Endodermal cell (in vitro differentiated cells): ENCODE data around the gene SLC25A44. TPM values are rescaled to one million over a fixed set of nuclear protein-coding genes. Genes with fewer than 3 reads are reported as not detected.

ENCODE experiments used
- DNase-seq: peaks from one replicate; pipeline ENCODE4 v3.0.0-alpha.2; 2017
- H3K27ac ChIP-seq: 2 replicates; pipeline ENCODE4 v1.5.1; 2013; ENCODE audit warnings: mild to moderate bottlenecking, low read depth, low read length, moderate library complexity
- H3K27me3 ChIP-seq: 2 replicates; pipeline ENCODE4 v1.6.1; 2013; ENCODE audit warnings: mild to moderate bottlenecking, low read length, moderate library complexity; ENCODE audit not compliant: insufficient read depth, control insufficient read depth, poor library complexity, severe bottlenecking
- H3K36me3 ChIP-seq: 2 replicates; pipeline ENCODE4 v1.7.0; 2013; ENCODE audit warnings: mild to moderate bottlenecking, low read length, moderate library complexity; ENCODE audit not compliant: control insufficient read depth, insufficient read depth
- H3K4me1 ChIP-seq: one replicate; pipeline ENCODE4 v1.7.0; 2013; ENCODE audit warnings: low read length; ENCODE audit not compliant: control insufficient read depth, insufficient read depth
- H3K4me3 ChIP-seq: 2 replicates; pipeline ENCODE4 v1.5.1; 2013; ENCODE audit warnings: mild to moderate bottlenecking, low read length, moderate library complexity
- H3K9ac ChIP-seq: 2 replicates; pipeline ENCODE4 v1.6.1; 2013; ENCODE audit warnings: mild to moderate bottlenecking, low read length, moderate library complexity; ENCODE audit not compliant: poor library complexity, severe bottlenecking; ENCODE audit errors: extremely low read depth
- H3K9me3 ChIP-seq: 2 replicates; pipeline ENCODE4 v1.6.1; 2013; ENCODE audit warnings: mild to moderate bottlenecking, low read length, moderate library complexity; ENCODE audit not compliant: control insufficient read depth
- H3K27ac Mint-ChIP-seq: 2 replicates; pipeline ENCODE4 v1.8.0; 2020; ENCODE audit warnings: mixed read lengths
- H3K27me3 Mint-ChIP-seq: 2 replicates; pipeline ENCODE4 v1.8.0; 2021; ENCODE audit warnings: mild to moderate bottlenecking, mixed read lengths; ENCODE audit not compliant: insufficient read depth
- H3K36me3 Mint-ChIP-seq: 2 replicates; pipeline ENCODE4 v1.8.0; 2020; ENCODE audit warnings: low read depth, mixed read lengths
- H3K4me1 Mint-ChIP-seq: 2 replicates; pipeline ENCODE4 v1.8.0; 2020; ENCODE audit warnings: mixed read lengths
- H3K4me3 Mint-ChIP-seq: 2 replicates; pipeline ENCODE4 v1.8.0; 2020; ENCODE audit warnings: mild to moderate bottlenecking, moderate library complexity, mixed read lengths
- H3K9me3 Mint-ChIP-seq: 2 replicates; pipeline ENCODE4 v1.8.0; 2020; ENCODE audit warnings: mild to moderate bottlenecking, mixed read lengths
- WGBS, 2 experiments: methylation state at CpG; one replicate each; pipeline versions ENCODE4 v1.1.5 to v1.1.7; 2013; ENCODE audit warnings: missing lambda C conversion rate in 2 of 2, mixed read lengths in 1 of 2; ENCODE audit not compliant: insufficient coverage in 1 of 2, insufficient read length in 1 of 2; 5-methylcytosine and 5-hydroxymethylcytosine counted together
- total RNA-seq, 2 donors: library from RNA; stranded (reverse); fragmentation: NEBNext Ultra II Directional in 1 of 2; extraction: Animal tissue kit (Norgen Biotek cat#: 25700) in 1 of 2; gene quantifications; 2 replicates in 1 of 2; 3 replicates in 1 of 2; pipeline ENCODE4 v1.2.1, GENCODE V29; 2021
- TF ChIP-seq, protein P1 (sequence below): fragments of 200-600 bp; sonication (generic); conservative IDR thresholded peaks from 2 replicates; pipeline ENCODE4 v1.5.0; 2021; ENCODE audit warnings: antibody characterized with exemption, mild to moderate bottlenecking

SLC25A44 gene
- total RNA-seq, 2 donors from 2014 or later = 20.9 to 22.7 TPM

DNA sequence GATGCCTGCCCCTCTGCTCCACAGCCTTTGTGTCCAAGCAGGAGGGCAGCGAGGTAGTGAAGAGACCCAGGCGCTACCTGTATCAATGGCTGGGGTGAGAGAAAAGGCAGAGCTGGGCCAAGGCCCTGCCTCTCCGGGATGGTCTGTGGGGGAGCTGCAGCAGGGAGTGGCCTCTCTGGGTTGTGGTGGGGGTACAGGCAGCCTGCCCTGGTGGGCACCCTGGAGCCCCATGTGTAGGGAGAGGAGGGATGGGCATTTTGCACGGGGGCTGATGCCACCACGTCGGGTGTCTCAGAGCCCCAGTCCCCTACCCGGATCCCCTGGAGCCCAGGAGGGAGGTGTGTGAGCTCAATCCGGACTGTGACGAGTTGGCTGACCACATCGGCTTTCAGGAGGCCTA, 48.8 kb downstream of the SLC25A44 start:
- WGBS, 2 experiments = 92 to 93% methylated on average over 8 to 10 of the region's 10 CpGs
- H3K27ac ChIP-seq = no peak overlapping the region

DNA sequence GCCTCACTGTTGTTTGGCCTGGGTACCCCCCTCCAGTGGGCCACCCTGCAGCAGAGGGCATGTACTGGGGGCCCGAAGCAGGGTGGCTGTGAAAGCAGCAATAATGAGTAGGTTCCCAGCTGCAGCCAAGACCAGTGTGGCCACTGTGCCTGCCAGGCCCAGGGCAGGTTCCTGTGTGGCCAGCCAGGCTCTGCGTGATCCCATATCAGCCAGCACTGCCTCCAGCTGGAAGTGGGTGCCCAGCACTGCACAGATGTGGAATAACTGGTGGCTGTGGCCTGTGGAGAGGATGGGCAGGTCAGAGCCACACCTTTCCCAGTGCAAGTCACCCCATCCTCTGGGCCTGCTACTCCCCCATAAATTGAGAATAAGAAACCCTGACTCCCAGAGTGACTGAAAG, 50.2 kb downstream of the SLC25A44 start:
- Mint-ChIP-seq H3K9me3 (no peaks in the 10 kb centered on the region), H3K27ac (no peak overlapping the region), H3K27me3 (peaks cover 4% of the 10 kb centered on the region), H3K4me1 (peaks cover 6% of the 10 kb centered on the region), H3K36me3 (peaks cover 19% of the 10 kb centered on the region), H3K4me3 (no peak overlapping the region)
- 91 to 100% methylated on average over 2 of the region's 2 CpGs for WGBS, 2 experiments
- H3K4me3 ChIP-seq = no peak overlapping the region
- no peaks in the 10 kb centered on the region for H3K4me1 ChIP-seq
- TF ChIP-seq, protein P1, sequence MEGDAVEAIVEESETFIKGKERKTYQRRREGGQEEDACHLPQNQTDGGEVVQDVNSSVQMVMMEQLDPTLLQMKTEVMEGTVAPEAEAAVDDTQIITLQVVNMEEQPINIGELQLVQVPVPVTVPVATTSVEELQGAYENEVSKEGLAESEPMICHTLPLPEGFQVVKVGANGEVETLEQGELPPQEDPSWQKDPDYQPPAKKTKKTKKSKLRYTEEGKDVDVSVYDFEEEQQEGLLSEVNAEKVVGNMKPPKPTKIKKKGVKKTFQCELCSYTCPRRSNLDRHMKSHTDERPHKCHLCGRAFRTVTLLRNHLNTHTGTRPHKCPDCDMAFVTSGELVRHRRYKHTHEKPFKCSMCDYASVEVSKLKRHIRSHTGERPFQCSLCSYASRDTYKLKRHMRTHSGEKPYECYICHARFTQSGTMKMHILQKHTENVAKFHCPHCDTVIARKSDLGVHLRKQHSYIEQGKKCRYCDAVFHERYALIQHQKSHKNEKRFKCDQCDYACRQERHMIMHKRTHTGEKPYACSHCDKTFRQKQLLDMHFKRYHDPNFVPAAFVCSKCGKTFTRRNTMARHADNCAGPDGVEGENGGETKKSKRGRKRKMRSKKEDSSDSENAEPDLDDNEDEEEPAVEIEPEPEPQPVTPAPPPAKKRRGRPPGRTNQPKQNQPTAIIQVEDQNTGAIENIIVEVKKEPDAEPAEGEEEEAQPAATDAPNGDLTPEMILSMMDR = no peak
- H3K36me3 ChIP-seq = peaks cover 14% of the 10 kb centered on the region
- no peak for DNase-seq
- no peaks in the 10 kb centered on the region for H3K9me3 ChIP-seq
- H3K27ac ChIP-seq = no peak overlapping the region
- H3K9ac ChIP-seq = no peak overlapping the region
- H3K27me3 ChIP-seq = no peaks in the 10 kb centered on the region

More for the DNA sequence above, 48.8 kb downstream of the SLC25A44 start:
- Histone ChIP-seq H3K27me3 (no peaks in the 10 kb centered on the region), H3K4me3 (no peak overlapping the region), H3K9ac (no peak overlapping the region), H3K9me3 (no peaks in the 10 kb centered on the region), H3K36me3 (peaks cover 19% of the 10 kb centered on the region), H3K4me1 (no peaks in the 10 kb centered on the region)
- Mint-ChIP-seq H3K27me3 (peaks cover 4% of the 10 kb centered on the region), H3K36me3 (peaks cover 29% of the 10 kb centered on the region), H3K27ac (no peak overlapping the region), H3K4me1 (peaks cover 6% of the 10 kb centered on the region), H3K9me3 (no peaks in the 10 kb centered on the region), H3K4me3 (no peak overlapping the region)
- no peak for DNase-seq
- TF ChIP-seq, protein P1 = no peak

DNA sequence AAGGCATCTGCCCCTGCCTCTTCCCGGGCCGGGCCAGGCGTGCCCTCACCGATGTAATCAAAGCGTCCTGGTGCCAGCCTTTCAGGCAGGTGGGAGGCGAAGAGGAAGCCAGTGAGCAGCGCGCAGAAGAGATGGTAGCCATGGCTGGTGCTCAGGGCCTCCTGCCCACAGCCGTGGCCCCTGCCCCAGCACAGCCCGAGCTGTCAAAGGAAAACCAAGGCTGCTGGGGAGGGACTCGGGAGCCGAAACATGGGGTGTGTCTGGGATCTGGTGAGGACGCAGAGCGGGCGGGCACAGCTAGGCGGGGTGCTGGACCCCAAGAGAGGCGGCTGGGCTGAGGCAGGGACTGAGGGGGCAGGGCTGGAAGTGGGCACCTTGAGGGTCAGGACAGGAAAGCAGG, 50.8 kb downstream of the SLC25A44 start:
- Histone ChIP-seq H3K9me3 (no peaks in the 10 kb centered on the region), H3K4me3 (no peak overlapping the region), H3K4me1 (no peaks in the 10 kb centered on the region), H3K27ac (no peak overlapping the region), H3K36me3 (peaks cover 8% of the 10 kb centered on the region), H3K27me3 (no peaks in the 10 kb centered on the region), H3K9ac (no peak overlapping the region)
- peak overlapping the region; percentile 44 for H3K27ac Mint-ChIP-seq
- DNase-seq = no peak
- 93 to 94% methylated on average over 15 to 17 of the region's 17 CpGs for WGBS, 2 experiments
- H3K4me3 Mint-ChIP-seq = peak overlapping the region; percentile 51
- H3K36me3 Mint-ChIP-seq = peaks cover 21% of the 10 kb centered on the region
- H3K9me3 Mint-ChIP-seq = no peaks in the 10 kb centered on the region
- TF ChIP-seq, protein P1 = no peak
- H3K4me1 Mint-ChIP-seq = peaks cover 6% of the 10 kb centered on the region
- peaks cover 4% of the 10 kb centered on the region for H3K27me3 Mint-ChIP-seq
